MM.1S (cell line): ENCODE results near the gene GLRA1.

Experiments used
- DNase-seq: peaks from one replicate; pipeline ENCODE4 v3.0.0-alpha.2; 2015
- H2AFZ ChIP-seq: fragments of 300-600 bp; sonication (generic); 2 replicates; pipeline ENCODE4 v1.6.0; 2016; ENCODE audit warnings: antibody characterized with exemption, low read length
- H3F3A ChIP-seq: fragments of 300-600 bp; sonication (generic); 2 replicates; pipeline ENCODE4 v1.6.1; 2016; ENCODE audit warnings: mild to moderate bottlenecking, antibody characterized with exemption, low read length, moderate library complexity, mixed read lengths; ENCODE audit not compliant: insufficient read depth
- H3K27ac ChIP-seq: fragments of 300-600 bp; sonication (generic); 2 replicates; pipeline ENCODE4 v1.5.1; 2016; ENCODE audit warnings: mild to moderate bottlenecking, low read length
- H3K27me3 ChIP-seq: fragments of 300-600 bp; sonication (generic); replicated peaks from 2 replicates; pipeline ENCODE4 v1.6.0; 2016; ENCODE audit warnings: low read length; ENCODE audit not compliant: insufficient read depth
- H3K36me3 ChIP-seq: fragments of 300-600 bp; sonication (generic); replicated peaks from 2 replicates; pipeline ENCODE4 v1.6.1; 2016; ENCODE audit warnings: mild to moderate bottlenecking, low read length, mixed read lengths; ENCODE audit not compliant: insufficient read depth
- H3K4me1 ChIP-seq: fragments of 300-600 bp; sonication (generic); 2 replicates; pipeline ENCODE4 v1.6.1; 2016; ENCODE audit warnings: low read length, mixed read lengths
- H3K4me2 ChIP-seq: fragments of 300-600 bp; sonication (generic); 2 replicates; pipeline ENCODE4 v1.6.0; 2016; ENCODE audit warnings: low read depth, low read length
- H3K4me3 ChIP-seq: fragments of 300-600 bp; sonication (generic); 2 replicates; pipeline ENCODE4 v1.5.1; 2016; ENCODE audit warnings: low read length, mixed read lengths
- H3K79me2 ChIP-seq: fragments of 300-600 bp; sonication (generic); 2 replicates; pipeline ENCODE4 v1.6.1; 2016; ENCODE audit warnings: mixed run types, low read length, mixed read lengths
- H3K9ac ChIP-seq: fragments of 300-600 bp; sonication (generic); 2 replicates; pipeline ENCODE4 v1.6.1; 2016; ENCODE audit warnings: low read length, mixed read lengths
- H3K9me2 ChIP-seq: fragments of 300-600 bp; sonication (generic); replicated peaks from 2 replicates; pipeline ENCODE4 v1.6.1; 2016; ENCODE audit warnings: mild to moderate bottlenecking, low read length, mixed read lengths; ENCODE audit not compliant: insufficient read depth
- H3K9me3 ChIP-seq: fragments of 300-600 bp; sonication (generic); replicated peaks from 2 replicates; pipeline ENCODE4 v1.6.1; 2016; ENCODE audit warnings: mild to moderate bottlenecking, low read length, mixed read lengths; ENCODE audit not compliant: insufficient read depth
- H4K20me1 ChIP-seq: fragments of 300-600 bp; sonication (generic); 2 replicates; pipeline ENCODE4 v1.6.1; 2016; ENCODE audit warnings: mild to moderate bottlenecking, low read length, moderate library complexity, mixed read lengths; ENCODE audit not compliant: insufficient read depth
- EZH2 ChIP-seq: fragments of 300-600 bp; sonication (generic); optimal IDR thresholded peaks from 2 replicates; pipeline ENCODE3; 2017; ENCODE audit warnings: low read depth, mild to moderate bottlenecking, antibody characterized with exemption, low read length, mixed read lengths
- EZH2phosphoT487 ChIP-seq: fragments of 300-600 bp; sonication (generic); IDR thresholded peaks from 2 replicates; pipeline ENCODE4 v1.6.1; 2018; ENCODE audit warnings: antibody characterized with exemption, low read length
- TF ChIP-seq, protein P1 (sequence below): fragments of 300-600 bp; sonication (generic); IDR thresholded peaks from 2 replicates; pipeline ENCODE4 v1.5.1; 2016; ENCODE audit warnings: antibody characterized with exemption, low read length, mixed read lengths

The GLRA1 gene

GRCh38 chr5:151912360-151912759, 12.3 kb downstream of the GLRA1 start:
- no peaks in the 10 kb centered on the region for H3K79me2 ChIP-seq
- H3K4me2 ChIP-seq: no peak overlapping the region
- H3F3A ChIP-seq: no peaks in the 10 kb centered on the region
- no peaks in the 10 kb centered on the region for H3K9me3 ChIP-seq
- TF ChIP-seq EZH2phosphoT487 (no peak), EZH2 (no peak)
- TF ChIP-seq, protein P1, sequence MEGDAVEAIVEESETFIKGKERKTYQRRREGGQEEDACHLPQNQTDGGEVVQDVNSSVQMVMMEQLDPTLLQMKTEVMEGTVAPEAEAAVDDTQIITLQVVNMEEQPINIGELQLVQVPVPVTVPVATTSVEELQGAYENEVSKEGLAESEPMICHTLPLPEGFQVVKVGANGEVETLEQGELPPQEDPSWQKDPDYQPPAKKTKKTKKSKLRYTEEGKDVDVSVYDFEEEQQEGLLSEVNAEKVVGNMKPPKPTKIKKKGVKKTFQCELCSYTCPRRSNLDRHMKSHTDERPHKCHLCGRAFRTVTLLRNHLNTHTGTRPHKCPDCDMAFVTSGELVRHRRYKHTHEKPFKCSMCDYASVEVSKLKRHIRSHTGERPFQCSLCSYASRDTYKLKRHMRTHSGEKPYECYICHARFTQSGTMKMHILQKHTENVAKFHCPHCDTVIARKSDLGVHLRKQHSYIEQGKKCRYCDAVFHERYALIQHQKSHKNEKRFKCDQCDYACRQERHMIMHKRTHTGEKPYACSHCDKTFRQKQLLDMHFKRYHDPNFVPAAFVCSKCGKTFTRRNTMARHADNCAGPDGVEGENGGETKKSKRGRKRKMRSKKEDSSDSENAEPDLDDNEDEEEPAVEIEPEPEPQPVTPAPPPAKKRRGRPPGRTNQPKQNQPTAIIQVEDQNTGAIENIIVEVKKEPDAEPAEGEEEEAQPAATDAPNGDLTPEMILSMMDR: no peak
- no peaks in the 10 kb centered on the region for H3K4me1 ChIP-seq
- H3K36me3 ChIP-seq: no peaks in the 10 kb centered on the region
- DNase-seq: no peak
- no peak overlapping the region for H2AFZ ChIP-seq
- no peak overlapping the region for H3K9ac ChIP-seq
- H3K27ac ChIP-seq: no peak overlapping the region
- no peaks in the 10 kb centered on the region for H3K9me2 ChIP-seq
- no peak overlapping the region for H3K4me3 ChIP-seq
- H3K27me3 ChIP-seq: no peaks in the 10 kb centered on the region
- H4K20me1 ChIP-seq: no peaks in the 10 kb centered on the region

DNA sequence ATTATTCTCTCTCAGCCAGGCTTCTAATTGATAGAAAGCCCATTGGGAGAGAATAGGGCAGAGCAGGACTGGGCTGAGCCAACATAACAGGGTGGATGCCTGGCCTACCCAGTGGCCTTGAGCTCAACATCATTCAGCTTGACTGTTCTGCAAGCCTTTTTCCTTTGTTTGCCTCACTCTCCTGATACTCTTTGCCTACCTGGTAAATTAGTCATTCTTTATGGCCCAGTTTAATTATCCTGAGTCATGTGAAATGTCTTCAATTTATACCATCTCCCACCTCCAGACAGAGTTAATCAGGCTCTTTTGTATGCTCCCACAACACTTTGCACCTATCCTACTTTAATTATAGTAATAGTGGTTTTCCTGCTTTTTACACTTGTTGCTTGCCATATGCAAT, 13.6 kb downstream of the GLRA1 start:
- TF ChIP-seq EZH2phosphoT487 (no peak), EZH2 (no peak)
- TF ChIP-seq, protein P1: no peak
- no peak overlapping the region for H3K4me3 ChIP-seq
- no peaks in the 10 kb centered on the region for H3K9me3 ChIP-seq
- H2AFZ ChIP-seq: no peak overlapping the region
- H3K79me2 ChIP-seq: no peaks in the 10 kb centered on the region
- no peaks in the 10 kb centered on the region for H4K20me1 ChIP-seq
- no peak overlapping the region for H3K4me2 ChIP-seq
- H3K36me3 ChIP-seq: no peaks in the 10 kb centered on the region
- no peak overlapping the region for H3K27ac ChIP-seq
- H3K9me2 ChIP-seq: no peaks in the 10 kb centered on the region
- no peaks in the 10 kb centered on the region for H3K4me1 ChIP-seq
- no peaks in the 10 kb centered on the region for H3K27me3 ChIP-seq
- DNase-seq: no peak
- H3K9ac ChIP-seq: no peak overlapping the region
- no peaks in the 10 kb centered on the region for H3F3A ChIP-seq

DNA sequence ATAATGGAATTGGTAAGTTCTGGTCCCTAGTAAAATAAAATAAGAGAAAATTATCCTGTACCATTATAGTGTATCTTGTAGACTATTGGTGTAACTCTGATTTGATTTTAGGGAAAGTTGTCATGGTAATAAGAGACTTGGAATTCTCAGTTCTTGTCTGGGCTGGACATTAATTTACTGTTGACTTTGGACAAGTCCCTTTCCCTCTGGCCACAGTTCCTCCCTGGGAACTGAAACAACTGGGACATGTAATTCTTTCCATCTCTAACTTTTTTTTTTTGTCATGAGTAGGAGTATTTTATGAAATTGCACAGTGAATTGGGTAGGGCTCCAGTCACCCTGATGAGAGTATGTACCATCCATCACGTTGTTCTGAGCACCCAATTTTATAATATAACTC, 15.0 kb downstream of the GLRA1 start:
- H3K9me3 ChIP-seq: no peaks in the 10 kb centered on the region
- no peaks in the 10 kb centered on the region for H3K36me3 ChIP-seq
- H3K4me2 ChIP-seq: no peak overlapping the region
- H3K9me2 ChIP-seq: no peaks in the 10 kb centered on the region
- H3F3A ChIP-seq: no peaks in the 10 kb centered on the region
- DNase-seq: no peak
- H3K79me2 ChIP-seq: no peaks in the 10 kb centered on the region
- no peaks in the 10 kb centered on the region for H3K27me3 ChIP-seq
- H2AFZ ChIP-seq: no peak overlapping the region
- no peaks in the 10 kb centered on the region for H3K4me1 ChIP-seq
- no peak overlapping the region for H3K9ac ChIP-seq
- no peak overlapping the region for H3K27ac ChIP-seq
- H4K20me1 ChIP-seq: no peaks in the 10 kb centered on the region
- no peak overlapping the region for H3K4me3 ChIP-seq
- TF ChIP-seq EZH2 (no peak), EZH2phosphoT487 (no peak)
- TF ChIP-seq, protein P1: no peak

- no peak for DNase-seq
- H3K27me3 ChIP-seq: no peaks in the 10 kb centered on the region
- H2AFZ ChIP-seq: no peak overlapping the region
Observed at GRCh38 chr5:151906246-151906645, 18.4 kb downstream of the GLRA1 start.

More at GRCh38 chr5:151906246-151906645, 18.4 kb downstream of the GLRA1 start:
- H3K79me2 ChIP-seq: no peaks in the 10 kb centered on the region
- H3K4me1 ChIP-seq: no peaks in the 10 kb centered on the region
- TF ChIP-seq EZH2: no peak
- TF ChIP-seq EZH2phosphoT487: no peak
- TF ChIP-seq, protein P1: no peak
- no peaks in the 10 kb centered on the region for H3K9me2 ChIP-seq
- H3K9me3 ChIP-seq: no peaks in the 10 kb centered on the region
- H3F3A ChIP-seq: no peaks in the 10 kb centered on the region
- H3K9ac ChIP-seq: no peak overlapping the region
- H3K4me3 ChIP-seq: no peak overlapping the region
- H4K20me1 ChIP-seq: no peaks in the 10 kb centered on the region
- H3K27ac ChIP-seq: no peak overlapping the region
- no peak overlapping the region for H3K4me2 ChIP-seq
- no peaks in the 10 kb centered on the region for H3K36me3 ChIP-seq
